OCI-LY7 (cell line): Measurements from ENCODE around the gene ST8SIA4.

Source experiments
- CTCF ChIP-seq: fragments of 200-600 bp; sonication (generic); conservative IDR thresholded peaks from 2 replicates; pipeline ENCODE4 v1.5.1; 2014; ENCODE audit warnings: mild to moderate bottlenecking, antibody characterized with exemption, low read length, moderate library complexity, mixed read lengths
- EZH2phosphoT487 ChIP-seq: fragments of 200-600 bp; sonication (generic); IDR thresholded peaks from 2 replicates; pipeline ENCODE4 v1.6.1; 2018; ENCODE audit warnings: low read depth, borderline replicate concordance, mild to moderate bottlenecking, mixed run types, antibody characterized with exemption, low read length, moderate library complexity, mixed read lengths

GRCh38 chr5:100772006-100772405 is 131.1 kb downstream of the ST8SIA4 start:
- no peak for TF ChIP-seq CTCF
- no peak for TF ChIP-seq EZH2phosphoT487
